Neural cell (in vitro differentiated cells): ENCODE results near the gene TMEM184C. TPM values are rescaled to one million over a fixed set of nuclear protein-coding genes. Genes with fewer than 3 reads are reported as not detected.

Source experiments
- H2AFZ ChIP-seq: fragments of 200-600, 300-800 bp; sonication (generic), shearing (Covaris generic); 2 replicates; pipeline ENCODE4 v1.6.0; 2014; ENCODE audit warnings: low read depth, mild to moderate bottlenecking, antibody characterized with exemption, low read length, moderate library complexity
- H3F3A ChIP-seq: fragments of 200-600 bp; shearing (Covaris generic); 2 replicates; pipeline ENCODE4 v1.6.1; 2016; ENCODE audit warnings: mild to moderate bottlenecking, moderate library complexity, mixed read lengths, antibody characterized with exemption, low read length; ENCODE audit not compliant: insufficient read depth, poor library complexity, severe bottlenecking
- H3K27ac ChIP-seq: fragments of 200-600, 300-800 bp; sonication (generic), shearing (Covaris generic); 2 replicates; pipeline ENCODE4 v1.5.1; 2014; ENCODE audit warnings: mild to moderate bottlenecking, low read length, moderate library complexity
- H3K27me3 ChIP-seq: fragments of 300-800, 200-600 bp; sonication (generic), shearing (Covaris generic); 2 replicates; pipeline ENCODE4 v1.6.0; 2014; ENCODE audit warnings: mild to moderate bottlenecking, low read depth, low read length, moderate library complexity; ENCODE audit not compliant: insufficient read depth
- H3K36me3 ChIP-seq: fragments of 300-800, 200-600 bp; sonication (generic), shearing (Covaris generic); 2 replicates; pipeline ENCODE4 v1.5.1; 2014; ENCODE audit warnings: mild to moderate bottlenecking, antibody characterized with exemption, low read length, moderate library complexity; ENCODE audit not compliant: insufficient read depth
- H3K4me2 ChIP-seq: fragments of 300-800, 200-600 bp; sonication (generic), shearing (Covaris generic); 2 replicates; pipeline ENCODE4 v1.6.0; 2014; ENCODE audit warnings: mild to moderate bottlenecking, low read length
- H3K4me3 ChIP-seq: fragments of 300-800, 200-600 bp; sonication (generic), shearing (Covaris generic); 2 replicates; pipeline ENCODE4 v1.5.1; 2014; ENCODE audit warnings: mild to moderate bottlenecking, low read length, moderate library complexity
- H3K79me2 ChIP-seq: fragments of 200-600 bp; shearing (Covaris generic); replicated peaks from 2 replicates; pipeline ENCODE4 v1.6.0; 2014; ENCODE audit warnings: mild to moderate bottlenecking, low read length, moderate library complexity; ENCODE audit not compliant: insufficient read depth
- H3K9ac ChIP-seq: fragments of 300-800, 200-600 bp; sonication (generic), shearing (Covaris generic); 2 replicates; pipeline ENCODE4 v1.6.1; 2016; ENCODE audit warnings: mild to moderate bottlenecking, low read length, mixed read lengths
- H3K9me2 ChIP-seq: fragments of 200-600 bp; shearing (Covaris generic); 2 replicates; pipeline ENCODE4 v1.6.1; 2016; ENCODE audit warnings: mild to moderate bottlenecking, low read length, mixed read lengths; ENCODE audit not compliant: insufficient read depth
- H3K9me3 ChIP-seq: fragments of 200-600, 300-800 bp; sonication (generic), shearing (Covaris generic); 2 replicates; pipeline ENCODE4 v1.6.1; 2016; ENCODE audit warnings: mild to moderate bottlenecking, mixed run types, low read length, moderate library complexity, mixed read lengths
- H4K20me1 ChIP-seq: fragments of 200-600 bp; shearing (Covaris generic); 2 replicates; pipeline ENCODE4 v1.6.1; 2016; ENCODE audit warnings: mild to moderate bottlenecking, mixed run types; ENCODE audit not compliant: insufficient read depth
- CTCF ChIP-seq: fragments of 450-650 bp; IDR thresholded peaks from 2 replicates; pipeline ENCODE4 v1.5.1; 2014; ENCODE audit warnings: antibody characterized with exemption, mild to moderate bottlenecking, moderate library complexity; ENCODE audit not compliant: poor library complexity, severe bottlenecking
- EP300 ChIP-seq: fragments of 450-650 bp; conservative IDR thresholded peaks from 2 replicates; pipeline ENCODE4 v1.6.1; 2014; ENCODE audit warnings: antibody characterized with exemption, mild to moderate bottlenecking, moderate library complexity; ENCODE audit not compliant: poor library complexity, severe bottlenecking
- EZH2 ChIP-seq: fragments of 200-600, 300-800 bp; shearing (Covaris generic), sonication (generic); IDR thresholded peaks from 2 replicates; pipeline ENCODE4 v1.6.1; 2014; ENCODE audit warnings: antibody characterized with exemption, low read length, borderline replicate concordance, mild to moderate bottlenecking; ENCODE audit not compliant: insufficient read depth, poor library complexity, severe bottlenecking
- MXI1 ChIP-seq: fragments of 450-650 bp; conservative IDR thresholded peaks from 2 replicates; pipeline ENCODE4 v1.6.1; 2014; ENCODE audit warnings: antibody characterized with exemption, mild to moderate bottlenecking; ENCODE audit not compliant: poor library complexity, severe bottlenecking
- POLR2AphosphoS5 ChIP-seq: IDR thresholded peaks from 2 replicates; pipeline ENCODE4 v1.6.1; 2012
- RAD21 ChIP-seq: fragments of 450-650 bp; conservative IDR thresholded peaks from 2 replicates; pipeline ENCODE4 v1.6.1; 2014; ENCODE audit warnings: antibody characterized with exemption, mild to moderate bottlenecking, moderate library complexity
- REST ChIP-seq: IDR thresholded peaks from 2 replicates; pipeline ENCODE4 v1.6.1; 2012; ENCODE audit warnings: borderline replicate concordance
- SMC3 ChIP-seq: fragments of 450-650 bp; conservative IDR thresholded peaks from 2 replicates; pipeline ENCODE4 v1.6.1; 2014; ENCODE audit warnings: antibody characterized with exemption, mild to moderate bottlenecking, moderate library complexity; ENCODE audit not compliant: poor library complexity
- TAF1 ChIP-seq: IDR thresholded peaks from 2 replicates; pipeline ENCODE4 v1.6.1; 2012; ENCODE audit warnings: low read depth
- polyA plus RNA-seq: library from polyadenylated mRNA; depleted of rRNA; stranded (reverse); fragments of >200 nt; gene quantifications from 2 replicates; pipeline ENCODE4 v1.2.3, GENCODE V29; 2014

Gene TMEM184C
- polyA plus RNA-seq, 1 donor from 2014 or later, result 48.8 TPM

- H3K79me2 ChIP-seq, result no peaks in the 10 kb centered on the region
- no peak overlapping the region for H3K4me2 ChIP-seq
- no peak overlapping the region for H3K27ac ChIP-seq
- no peak overlapping the region for H3K9ac ChIP-seq
- no peaks in the 10 kb centered on the region for H3K9me2 ChIP-seq
- no peaks in the 10 kb centered on the region for H3K36me3 ChIP-seq
- H4K20me1 ChIP-seq, result no peaks in the 10 kb centered on the region
- H2AFZ ChIP-seq, result no peak overlapping the region
- H3K9me3 ChIP-seq, result no peaks in the 10 kb centered on the region
- no peaks in the 10 kb centered on the region for H3F3A ChIP-seq
- TF ChIP-seq POLR2AphosphoS5 (no peak), EP300 (no peak), MXI1 (no peak), EZH2 (no peak), REST (no peak), TAF1 (no peak), SMC3 (no peak), CTCF (no peak), RAD21 (no peak)
- H3K27me3 ChIP-seq, result no peaks in the 10 kb centered on the region
- no peak overlapping the region for H3K4me3 ChIP-seq
These were observed 30.6 kb upstream of the TMEM184C start for GRCh38 chr4:147586637-147587036.

- no peaks in the 10 kb centered on the region for H4K20me1 ChIP-seq
- no peak for TF ChIP-seq EZH2
- TF ChIP-seq MXI1, result no peak
- TF ChIP-seq REST, result no peak
- no peak for TF ChIP-seq POLR2AphosphoS5
- TF ChIP-seq TAF1, result no peak
- TF ChIP-seq SMC3, result no peak
- TF ChIP-seq CTCF, result no peak
- no peak for TF ChIP-seq RAD21
- no peak for TF ChIP-seq EP300
- H2AFZ ChIP-seq, result no peak overlapping the region
- no peaks in the 10 kb centered on the region for H3K79me2 ChIP-seq
- H3K9me2 ChIP-seq, result no peaks in the 10 kb centered on the region
- no peaks in the 10 kb centered on the region for H3K36me3 ChIP-seq
- H3K4me2 ChIP-seq, result no peak overlapping the region
- no peaks in the 10 kb centered on the region for H3F3A ChIP-seq
- H3K4me3 ChIP-seq, result no peak overlapping the region
- H3K9me3 ChIP-seq, result no peaks in the 10 kb centered on the region
- H3K27me3 ChIP-seq, result no peaks in the 10 kb centered on the region
- no peak overlapping the region for H3K27ac ChIP-seq
- no peak overlapping the region for H3K9ac ChIP-seq
These were observed 30.2 kb upstream of the TMEM184C start for GRCh38 chr4:147587041-147587440.
